Measurements from ENCODE around the gene MKX.

DNA sequence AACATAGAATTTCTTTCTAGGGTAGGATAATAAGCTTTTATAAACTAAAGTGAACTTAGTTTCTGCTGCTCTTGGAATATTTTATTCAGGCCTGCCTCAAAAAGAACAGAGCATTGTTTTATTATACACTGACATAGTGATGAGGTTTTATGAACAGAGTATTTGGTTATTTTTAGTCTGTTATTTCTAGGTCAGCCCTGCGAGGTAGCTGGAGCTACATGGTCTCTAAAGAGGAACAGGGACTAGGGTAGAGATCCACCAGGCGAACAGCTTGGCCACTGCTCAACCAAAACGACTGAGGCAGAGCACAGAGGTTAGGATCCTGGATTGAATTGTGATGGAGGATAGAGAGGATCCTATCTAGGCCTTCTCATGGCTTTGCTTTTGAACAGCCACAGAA, 53.0 kb downstream of the MKX start:
- TF ChIP-seq, protein P1, sequence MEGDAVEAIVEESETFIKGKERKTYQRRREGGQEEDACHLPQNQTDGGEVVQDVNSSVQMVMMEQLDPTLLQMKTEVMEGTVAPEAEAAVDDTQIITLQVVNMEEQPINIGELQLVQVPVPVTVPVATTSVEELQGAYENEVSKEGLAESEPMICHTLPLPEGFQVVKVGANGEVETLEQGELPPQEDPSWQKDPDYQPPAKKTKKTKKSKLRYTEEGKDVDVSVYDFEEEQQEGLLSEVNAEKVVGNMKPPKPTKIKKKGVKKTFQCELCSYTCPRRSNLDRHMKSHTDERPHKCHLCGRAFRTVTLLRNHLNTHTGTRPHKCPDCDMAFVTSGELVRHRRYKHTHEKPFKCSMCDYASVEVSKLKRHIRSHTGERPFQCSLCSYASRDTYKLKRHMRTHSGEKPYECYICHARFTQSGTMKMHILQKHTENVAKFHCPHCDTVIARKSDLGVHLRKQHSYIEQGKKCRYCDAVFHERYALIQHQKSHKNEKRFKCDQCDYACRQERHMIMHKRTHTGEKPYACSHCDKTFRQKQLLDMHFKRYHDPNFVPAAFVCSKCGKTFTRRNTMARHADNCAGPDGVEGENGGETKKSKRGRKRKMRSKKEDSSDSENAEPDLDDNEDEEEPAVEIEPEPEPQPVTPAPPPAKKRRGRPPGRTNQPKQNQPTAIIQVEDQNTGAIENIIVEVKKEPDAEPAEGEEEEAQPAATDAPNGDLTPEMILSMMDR (IDR thresholded peaks at IDR 0.05 in 4 of 5, conservative IDR thresholded peaks at IDR 0.05 in 1 of 5) = no peak
- TF ChIP-seq POLR2A (IDR thresholded peaks at IDR 0.05) = no peak
